GM12875 (cell line): ENCODE results near the gene DBI.
A peak's percentile ranks its signal among the peaks of the same experiment; 100 is the strongest.

Experiments used
- H3K4me3 ChIP-seq: one replicate; pipeline ENCODE4 v1.5.1; 2011; ENCODE audit warnings: low read depth, low read length, control low read depth
- CTCF ChIP-seq: IDR thresholded peaks from 2 replicates; pipeline ENCODE4 v1.5.1; 2011; ENCODE audit warnings: low read depth, mild to moderate bottlenecking, control low read depth, inconsistent platforms, low read length, moderate library complexity, borderline replicate concordance; ENCODE audit not compliant: insufficient read depth

DBI gene

GRCh38 chr2:119405151-119405550, 38.4 kb downstream of the DBI start:
- no peak for TF ChIP-seq CTCF
- no peak overlapping the region for H3K4me3 ChIP-seq

- TF ChIP-seq CTCF = peak; percentile 72
- no peak overlapping the region for H3K4me3 ChIP-seq
These were observed 40.8 kb downstream of the DBI start for GRCh38 chr2:119407430-119408220.

- TF ChIP-seq CTCF = no peak
- no peak overlapping the region for H3K4me3 ChIP-seq
These were observed 41.4 kb downstream of the DBI start for GRCh38 chr2:119408221-119408619.

GRCh38 chr2:119409506-119409905, 42.7 kb downstream of the DBI start:
- no peak overlapping the region for H3K4me3 ChIP-seq
- no peak for TF ChIP-seq CTCF

- no peak overlapping the region for H3K4me3 ChIP-seq
- no peak for TF ChIP-seq CTCF
These were observed 48.1 kb downstream of the DBI start for GRCh38 chr2:119414894-119415293.

GRCh38 chr2:119415630-119416029, 48.9 kb downstream of the DBI start:
- no peak for TF ChIP-seq CTCF

GRCh38 chr2:119416299-119416923, 49.6 kb downstream of the DBI start:
- TF ChIP-seq CTCF = no peak
- no peak overlapping the region for H3K4me3 ChIP-seq

More at GRCh38 chr2:119415630-119416029, 48.9 kb downstream of the DBI start:
- no peak overlapping the region for H3K4me3 ChIP-seq
